Activated CD4-positive, CD25-positive, alpha-beta regulatory T cell treated with anti-CD3 and anti-CD28 coated beads, Interleukin-2, amount 50 U/mL, for 24 hours (primary cell): ENCODE measurements around the gene RFC4.
A peak's percentile ranks its signal among the peaks of the same experiment; 100 is the strongest.

Experiments used
- ATAC-seq, 2 donors: fragments of 150-1000 bp; cut with Tn5 transposase; one replicate each; pipeline ENCODE4 v1.10.0; 2021; ENCODE audit warnings: mild to moderate bottlenecking in 1 of 2, moderate library complexity in 1 of 2

Gene RFC4

DNA sequence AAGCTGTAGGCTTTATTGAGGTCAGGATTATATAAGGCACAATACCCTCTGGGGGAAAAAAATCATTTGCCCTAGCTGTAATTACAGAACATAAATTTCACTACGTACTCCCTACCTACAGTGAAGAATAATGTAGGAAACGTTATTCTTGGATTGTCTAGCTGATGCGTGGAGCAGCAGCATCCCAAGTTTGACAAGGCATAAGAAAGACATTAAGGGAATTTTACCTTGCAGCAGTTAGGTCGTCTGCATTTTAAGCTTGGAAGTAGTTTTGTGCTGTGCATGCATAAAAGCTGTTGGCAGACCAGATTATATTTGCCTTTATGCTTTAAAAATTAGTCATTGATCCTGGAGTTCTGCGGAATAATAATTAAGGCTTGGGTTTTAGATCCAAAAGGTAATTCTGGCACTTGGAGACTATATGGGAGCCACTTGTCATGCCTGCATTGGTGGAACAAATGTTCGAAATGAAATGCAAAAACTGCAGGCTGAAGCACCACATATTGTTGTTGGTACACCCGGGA is 20.7 kb downstream of the RFC4 start:
- no peak for ATAC-seq

DNA sequence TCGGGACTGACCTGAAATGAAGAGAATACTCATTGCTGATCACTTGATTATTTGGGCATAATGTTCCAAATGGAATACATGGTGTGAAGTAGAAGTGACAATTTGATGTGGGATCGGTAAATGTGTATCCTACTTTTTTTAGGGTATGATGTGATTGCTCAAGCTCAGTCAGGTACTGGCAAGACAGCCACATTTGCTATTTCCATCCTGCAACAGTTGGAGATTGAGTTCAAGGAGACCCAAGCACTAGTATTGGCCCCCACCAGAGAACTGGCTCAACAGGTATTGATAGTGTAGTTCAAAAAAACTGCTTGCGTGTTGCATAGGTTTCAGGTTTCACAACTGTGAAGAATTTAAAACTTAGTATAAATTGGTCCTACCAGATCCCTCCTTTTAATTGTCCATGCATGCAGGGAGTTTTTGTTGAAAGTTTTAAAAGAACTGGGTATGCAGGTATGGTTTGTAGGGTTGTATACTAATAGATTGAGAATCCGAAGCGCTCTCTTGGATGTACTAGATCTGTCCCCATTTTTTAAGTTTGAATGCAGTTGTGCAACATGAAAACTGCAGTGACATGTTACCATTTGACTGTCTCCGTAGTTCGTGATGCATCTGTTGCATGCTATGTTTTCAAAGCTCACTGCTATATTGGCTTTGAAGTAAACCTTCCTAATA is 21.3 kb downstream of the RFC4 start:
- ATAC-seq = no peak

- peak; percentile 60 to 65 for ATAC-seq
Measured at GRCh38 chr3:186783731-186784515, 22.4 kb downstream of the RFC4 start.

GRCh38 chr3:186783058-186783730 is 23.1 kb downstream of the RFC4 start, which contains the start of gene EIF4A2:
EIF4A2 (plus strand) TSS chr3:186783577; CDS start chr3:186783611, 34 bp downstream.
- ATAC-seq = peak; percentile 69 to 73

DNA sequence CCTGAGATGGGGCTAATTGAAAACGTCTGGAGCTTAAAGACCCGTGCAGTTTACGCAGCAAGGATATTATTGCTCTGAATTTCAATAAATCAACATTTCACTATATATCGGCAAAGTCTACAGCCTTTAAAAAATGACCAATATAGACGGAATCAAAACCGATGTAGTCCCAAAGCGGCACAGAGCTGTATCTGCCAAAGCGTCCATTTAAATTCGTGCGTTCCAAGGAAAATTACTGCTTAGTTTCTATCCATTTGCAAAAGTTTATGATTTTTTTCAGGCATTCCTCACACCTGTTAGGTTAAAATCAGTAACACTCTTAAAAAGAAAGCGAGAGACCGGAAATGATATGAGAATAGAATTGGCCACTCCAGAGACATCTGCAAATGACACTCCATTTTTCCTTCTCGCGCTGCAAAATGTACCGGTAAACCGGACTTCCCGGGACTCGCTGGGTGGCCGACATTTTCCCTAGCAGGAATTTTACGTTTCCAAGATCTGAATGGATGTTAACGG is 23.7 kb downstream of the RFC4 start:
- peak; percentile 12 to 18 for ATAC-seq

GRCh38 chr3:186779204-186779603 is 27.1 kb downstream of the RFC4 start:
- no peak for ATAC-seq

DNA sequence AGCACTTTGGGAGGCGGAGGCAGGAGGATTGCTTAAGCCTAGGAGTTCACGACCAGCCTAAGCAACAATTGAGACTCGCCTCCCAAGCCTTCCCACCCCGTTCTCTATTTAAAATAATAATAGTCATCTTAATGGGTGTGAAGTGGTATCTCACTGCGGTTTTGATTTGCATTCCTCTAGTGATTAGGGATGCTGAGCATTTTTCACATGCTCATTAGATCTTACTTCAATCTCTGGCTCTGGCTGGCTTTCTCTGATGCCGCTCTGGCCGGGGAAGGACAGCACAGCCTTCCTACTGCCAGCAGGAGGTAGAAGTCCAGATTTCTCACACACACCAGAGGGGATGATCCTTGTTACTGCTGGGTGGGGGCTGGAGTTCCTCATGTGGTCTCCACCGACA is 30.3 kb downstream of the RFC4 start:
- ATAC-seq = no peak

DNA sequence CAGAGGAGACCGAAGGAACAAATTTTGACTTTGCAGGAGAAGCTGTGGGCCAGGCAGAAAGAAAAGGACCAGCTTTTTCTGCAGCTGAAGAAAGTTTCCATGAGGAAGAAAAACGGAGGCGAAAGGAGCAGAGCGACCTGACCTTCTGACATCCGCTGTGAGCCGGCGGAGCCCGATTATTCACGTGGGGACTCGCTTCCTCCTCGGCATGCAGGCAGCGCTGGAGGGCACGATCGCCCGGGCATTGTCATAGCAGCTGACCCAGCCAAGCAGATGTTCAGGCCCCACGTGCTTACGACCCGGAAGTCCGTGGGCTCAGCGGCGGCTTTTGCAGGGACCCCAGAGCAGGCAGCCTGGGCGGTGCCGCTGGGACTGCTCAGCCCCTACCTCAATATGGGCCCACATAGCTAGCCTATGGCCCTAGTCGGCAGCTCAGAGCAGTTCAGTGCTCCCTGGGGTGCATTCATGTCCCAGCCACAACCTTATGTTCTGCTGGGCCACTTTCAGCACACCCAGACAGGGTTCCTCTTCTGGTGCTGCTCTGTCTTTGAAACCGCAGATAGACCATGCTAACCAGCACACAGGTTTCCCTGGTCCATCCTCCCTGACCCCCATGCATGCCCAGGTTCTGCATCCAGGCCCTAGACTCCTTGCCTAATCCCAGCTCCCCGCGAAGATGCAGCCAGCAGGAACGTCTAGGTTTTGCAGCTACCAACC is 33.4 kb downstream of the RFC4 start:
- ATAC-seq = peak; percentile 86 to 87

DNA sequence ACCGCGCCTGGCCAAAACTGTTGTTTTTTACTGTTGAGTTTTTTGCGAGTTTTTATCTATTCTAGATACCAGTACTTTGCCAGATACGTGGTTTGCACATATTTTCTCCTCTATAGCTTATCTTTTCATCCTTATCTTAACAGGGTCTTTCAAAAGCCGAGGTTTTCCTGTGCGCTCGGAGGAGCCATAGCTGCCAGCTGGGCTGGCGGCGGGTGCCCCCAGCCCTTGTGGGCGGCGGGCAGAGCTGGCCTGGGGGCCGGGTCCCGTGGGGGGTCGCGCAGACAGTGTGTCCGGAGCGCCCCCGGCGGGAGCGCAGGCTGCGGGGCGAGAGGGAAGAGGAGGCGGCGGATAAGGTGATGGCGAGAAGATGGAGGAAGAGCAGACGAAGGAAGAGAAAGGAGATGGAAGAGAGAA is 34.0 kb downstream of the RFC4 start:
- peak; percentile 24 to 33 for ATAC-seq

- no peak for ATAC-seq
Measured at GRCh38 chr3:186760897-186761447, 45.3 kb downstream of the RFC4 start.

DNA sequence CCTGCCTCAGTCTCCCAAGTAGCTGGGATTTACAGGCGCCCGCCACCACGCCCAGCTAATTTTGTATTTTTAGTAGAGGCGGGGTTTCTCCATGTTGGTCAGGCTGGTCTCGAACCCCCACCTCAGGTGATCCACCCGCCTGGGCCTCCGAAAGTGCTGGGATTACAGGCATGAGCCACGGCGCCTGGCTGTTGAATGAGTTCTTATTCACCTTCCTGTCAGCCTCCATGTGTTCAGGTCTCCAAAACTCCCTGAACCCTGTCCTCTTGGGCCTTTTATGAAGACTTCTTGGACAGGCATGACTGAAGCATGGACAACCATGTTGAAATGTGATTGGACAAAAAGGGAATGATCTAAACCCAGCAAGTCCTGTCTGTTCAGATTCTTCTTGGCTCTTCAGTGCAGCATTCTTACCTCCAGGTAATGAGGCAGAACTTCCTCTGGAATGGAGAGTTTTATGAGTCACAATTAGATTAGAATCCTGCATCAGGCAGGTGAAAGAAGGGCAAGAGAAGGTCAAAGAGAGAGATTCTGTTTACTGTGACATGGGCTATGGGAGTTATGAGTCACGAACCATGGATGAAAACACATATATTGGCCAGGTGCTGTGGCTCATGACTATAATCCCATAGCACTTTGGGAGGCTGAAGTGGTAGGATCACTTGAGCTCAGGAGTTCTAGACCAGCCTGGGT is 46.0 kb downstream of the RFC4 start:
- peak; percentile 48 to 55 for ATAC-seq

GRCh38 chr3:186759231-186759930 is 46.9 kb downstream of the RFC4 start:
- ATAC-seq = no peak

DNA sequence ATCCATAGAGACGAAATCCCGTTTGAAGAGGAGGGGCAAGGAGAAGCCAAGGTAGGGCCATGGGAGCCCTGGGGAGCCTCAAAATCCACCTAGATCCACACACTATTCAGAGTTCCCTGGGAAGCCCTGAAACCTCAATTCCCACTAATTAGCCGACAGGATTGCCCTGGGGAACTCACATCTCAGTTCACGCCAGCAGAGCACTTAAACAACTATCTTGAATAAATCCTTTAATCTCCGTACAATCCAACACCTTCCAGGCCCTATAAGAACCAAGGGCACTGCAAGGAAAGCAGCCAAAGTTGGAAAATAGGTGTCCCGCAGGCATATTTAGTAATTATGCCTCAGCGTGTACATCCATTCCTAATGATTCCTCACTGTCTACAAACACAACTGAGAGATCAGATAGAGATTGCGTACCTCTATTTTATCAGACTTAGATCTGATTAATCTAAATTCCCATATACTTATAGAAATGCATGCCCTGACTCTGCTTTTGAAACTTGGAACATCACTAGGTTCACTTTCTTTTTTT is 48.5 kb downstream of the RFC4 start:
- ATAC-seq = no peak

GRCh38 chr3:186757214-186757613 is 49.1 kb downstream of the RFC4 start:
- no peak for ATAC-seq

DNA sequence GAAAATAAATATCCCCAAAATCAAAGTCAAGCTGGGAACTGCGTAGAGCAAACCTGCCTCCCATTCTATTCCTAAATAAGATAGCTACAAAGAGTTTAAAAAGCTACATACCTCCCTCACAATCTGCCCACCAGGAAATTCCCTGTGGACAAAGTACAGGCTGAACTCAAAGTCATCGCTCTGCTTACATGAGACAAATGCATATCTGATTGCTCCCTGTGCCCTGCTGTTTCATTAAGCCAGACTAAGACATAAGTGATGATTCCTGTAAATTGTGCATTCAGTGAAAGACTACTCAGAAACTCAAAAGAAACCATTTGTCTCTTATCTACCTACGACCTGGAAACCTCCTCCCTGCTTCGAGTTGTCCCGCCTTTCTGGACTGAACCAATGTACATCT is 51.4 kb downstream of the RFC4 start:
- no peak for ATAC-seq

DNA sequence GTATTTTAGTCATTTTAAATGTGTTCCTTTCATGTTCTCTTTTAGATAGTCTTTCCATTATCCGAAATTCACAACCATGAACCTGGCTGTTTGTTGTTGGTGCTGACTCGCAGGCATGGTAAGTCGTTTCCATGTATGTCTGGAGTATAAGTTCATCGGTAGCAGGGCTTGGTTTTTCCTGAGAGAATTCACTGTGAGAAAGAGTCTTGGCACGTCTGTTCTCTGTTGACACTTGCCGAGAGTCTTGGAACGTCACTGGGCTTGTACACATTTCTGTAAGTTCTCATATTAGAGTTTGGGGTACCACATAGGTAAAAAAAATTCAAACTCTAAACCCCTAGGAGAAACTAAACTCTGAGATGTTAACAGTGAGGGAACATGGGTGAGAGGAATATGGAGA is 52.3 kb downstream of the RFC4 start:
- ATAC-seq = no peak

DNA sequence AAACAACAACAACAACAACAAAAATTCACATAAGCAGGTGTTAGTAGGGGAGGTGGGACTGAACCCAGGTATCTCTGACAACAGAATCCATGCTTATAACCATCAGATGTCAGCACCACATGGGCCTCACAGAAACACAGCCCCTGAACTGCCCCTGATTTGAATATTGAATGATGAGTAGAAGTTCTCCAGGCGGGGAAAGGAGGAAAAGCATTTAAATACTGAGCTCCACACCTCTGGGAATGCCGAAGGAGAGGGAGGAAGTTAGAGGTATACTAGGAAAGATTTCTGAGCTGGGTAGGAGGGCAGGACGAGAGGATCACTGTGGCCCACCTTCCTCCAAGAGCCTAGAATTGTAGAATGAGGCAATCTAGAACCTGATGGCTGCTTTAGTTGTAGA is 54.8 kb downstream of the RFC4 start:
- no peak for ATAC-seq

- no peak for ATAC-seq
Measured at GRCh38 chr3:186750316-186750715, 56.0 kb downstream of the RFC4 start.

GRCh38 chr3:186746008-186746407 is 60.3 kb downstream of the RFC4 start:
- ATAC-seq = no peak

- no peak for ATAC-seq
Measured at GRCh38 chr3:186743666-186744065, 62.6 kb downstream of the RFC4 start.
